ENCODE data around the gene PHEX.

DNA sequence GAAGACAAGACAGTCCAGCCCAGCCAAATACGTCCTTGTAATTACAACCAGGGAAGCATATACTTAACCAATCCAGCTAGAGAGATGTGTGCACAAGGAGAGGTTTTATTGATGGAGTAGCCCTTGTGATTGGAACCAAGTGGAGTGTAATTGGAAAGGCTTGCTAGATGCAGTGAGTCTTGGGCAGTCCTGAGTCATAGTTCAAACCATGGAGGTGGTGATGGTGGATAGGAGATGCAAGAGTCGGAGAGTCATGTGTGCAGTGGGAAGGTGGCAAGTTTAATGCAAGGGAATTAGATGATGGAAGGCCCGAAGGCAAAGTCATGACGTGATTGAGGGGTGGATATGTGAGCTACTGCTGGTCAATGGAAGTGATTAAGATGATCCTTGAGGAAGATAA is 63.7 kb downstream of the PHEX start:
- TF ChIP-seq, protein P1, sequence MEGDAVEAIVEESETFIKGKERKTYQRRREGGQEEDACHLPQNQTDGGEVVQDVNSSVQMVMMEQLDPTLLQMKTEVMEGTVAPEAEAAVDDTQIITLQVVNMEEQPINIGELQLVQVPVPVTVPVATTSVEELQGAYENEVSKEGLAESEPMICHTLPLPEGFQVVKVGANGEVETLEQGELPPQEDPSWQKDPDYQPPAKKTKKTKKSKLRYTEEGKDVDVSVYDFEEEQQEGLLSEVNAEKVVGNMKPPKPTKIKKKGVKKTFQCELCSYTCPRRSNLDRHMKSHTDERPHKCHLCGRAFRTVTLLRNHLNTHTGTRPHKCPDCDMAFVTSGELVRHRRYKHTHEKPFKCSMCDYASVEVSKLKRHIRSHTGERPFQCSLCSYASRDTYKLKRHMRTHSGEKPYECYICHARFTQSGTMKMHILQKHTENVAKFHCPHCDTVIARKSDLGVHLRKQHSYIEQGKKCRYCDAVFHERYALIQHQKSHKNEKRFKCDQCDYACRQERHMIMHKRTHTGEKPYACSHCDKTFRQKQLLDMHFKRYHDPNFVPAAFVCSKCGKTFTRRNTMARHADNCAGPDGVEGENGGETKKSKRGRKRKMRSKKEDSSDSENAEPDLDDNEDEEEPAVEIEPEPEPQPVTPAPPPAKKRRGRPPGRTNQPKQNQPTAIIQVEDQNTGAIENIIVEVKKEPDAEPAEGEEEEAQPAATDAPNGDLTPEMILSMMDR (IDR thresholded peaks at IDR 0.05; ENCODE audit: low read length) = no peak
- TF ChIP-seq EZH2 (IDR thresholded peaks at IDR 0.05; ENCODE audit: borderline replicate concordance, low read length) = no peak
